Measurements from ENCODE around the gene OR14K1. TPM values are rescaled to one million over a fixed set of nuclear protein-coding genes. Genes with fewer than 3 reads are reported as not detected.
"Not testable (repeated sequence)": the region's sequence is repeated elsewhere in the genome, so short reads cannot be mapped to it uniquely, and the experiment has no call there.

OR14K1 gene
- total RNA-seq, 1 experiment from 2014 or later, result not detected

GRCh38 chr1:247749870-247750269 is 11.5 kb downstream of the OR14K1 start:
- ATAC-seq (no peak), DNase-seq (ENCODE audit: low read depth, low spot score) (no peak)
- Histone ChIP-seq H3K4me3 (replicated peaks in 1 of 2; ENCODE audit: low read depth in 1 of 2, low read length in 2 of 2) (no peak overlapping the region), H3K9me2 (ENCODE audit: insufficient read depth) (no peaks in the 10 kb centered on the region), H3K4me1 (ENCODE audit: control insufficient read depth in 1 of 2, insufficient read depth in 2 of 2, low read length in 2 of 2) (no peaks in the 10 kb centered on the region), H3K27me3 (ENCODE audit: insufficient read depth, low read length) (no peaks in the 10 kb centered on the region), H3K9ac (ENCODE audit: low read length) (no peak overlapping the region), H2AFZ (ENCODE audit: low read depth, low read length, poor library complexity, severe bottlenecking) (no peak overlapping the region), H3K27ac (ENCODE audit: low read depth, low read length) (no peak overlapping the region), H4K20me1 (ENCODE audit: insufficient read depth) (no peaks in the 10 kb centered on the region), H3K79me2 (ENCODE audit: insufficient read depth, low read length) (no peaks in the 10 kb centered on the region), H3K4me2 (ENCODE audit: low read length) (no peak overlapping the region), H3K36me3 (ENCODE audit: control insufficient read depth in 1 of 2, insufficient read depth in 2 of 2, low read length in 2 of 2) (no peaks in the 10 kb centered on the region), H3K9me3 (ENCODE audit: control insufficient read depth in 1 of 2, insufficient read depth in 1 of 2, low read depth in 1 of 2, low read length in 2 of 2) (peaks cover 0 to 14% of the 10 kb centered on the region in 2 experiments; a peak in 2 of 4 replicates)
- POLR2A ChIA-PET, result no interaction called here
- CTCF ChIA-PET, result no interaction called here
- intact Hi-C loops (cut with micrococcal nuclease), result no loop called here
- TF ChIP-seq FOSL1 (IDR thresholded peaks at IDR 0.05; ENCODE audit: low read depth), result no peak
- no peak for TF ChIP-seq EZH2phosphoT487 (IDR thresholded peaks at IDR 0.05; ENCODE audit: borderline replicate concordance)
- no peak for TF ChIP-seq POLR2AphosphoS5 (IDR thresholded peaks at IDR 0.05; ENCODE audit: low read depth, low read length)
- no peak for TF ChIP-seq CEBPB (IDR thresholded peaks at IDR 0.05; ENCODE audit: low read depth)
- no peak for TF ChIP-seq CTCF (IDR thresholded peaks at IDR 0.05 in 2 of 3, conservative IDR thresholded peaks at IDR 0.05 in 1 of 3; ENCODE audit: borderline replicate concordance in 1 of 3, insufficient read depth in 1 of 3, low read depth in 2 of 3, low read length in 2 of 3)
- TF ChIP-seq MAX (IDR thresholded peaks at IDR 0.05), result no peak
- BruUV-seq (replicated peaks), result no TSS peak
- RAD21 ChIA-PET (ENCODE audit: low non-redundant PET in 1 of 2, low total read pairs in 2 of 2, uncharacterized antibody in 2 of 2, unreplicated experiment in 2 of 2), result no interaction called here

GRCh38 chr1:247754311-247754710 is 15.9 kb downstream of the OR14K1 start:
- H3K9me2 ChIP-seq (ENCODE audit: insufficient read depth), result not testable (repeated sequence)

More at GRCh38 chr1:247754311-247754710, 15.9 kb downstream of the OR14K1 start:
- BruUV-seq (replicated peaks); H3K36me3 ChIP-seq (ENCODE audit: control insufficient read depth in 1 of 2, insufficient read depth in 2 of 2, low read length in 2 of 2); H3K27ac ChIP-seq (ENCODE audit: low read depth, low read length); CTCF ChIA-PET; H2AFZ ChIP-seq (ENCODE audit: low read depth, low read length, poor library complexity, severe bottlenecking); H3K4me3 ChIP-seq (replicated peaks in 1 of 2; ENCODE audit: low read depth in 1 of 2, low read length in 2 of 2); intact Hi-C loops (cut with micrococcal nuclease); H3K9me3 ChIP-seq (ENCODE audit: control insufficient read depth in 1 of 2, insufficient read depth in 1 of 2, low read depth in 1 of 2, low read length in 2 of 2); ATAC-seq; H3K79me2 ChIP-seq (ENCODE audit: insufficient read depth, low read length); DNase-seq (ENCODE audit: low read depth, low spot score); H3K4me2 ChIP-seq (ENCODE audit: low read length); H3K9ac ChIP-seq (ENCODE audit: low read length); H4K20me1 ChIP-seq (ENCODE audit: insufficient read depth); H3K4me1 ChIP-seq (ENCODE audit: control insufficient read depth in 1 of 2, insufficient read depth in 2 of 2, low read length in 2 of 2); H3K27me3 ChIP-seq (ENCODE audit: insufficient read depth, low read length); RAD21 ChIA-PET (ENCODE audit: low non-redundant PET in 1 of 2, low total read pairs in 2 of 2, uncharacterized antibody in 2 of 2, unreplicated experiment in 2 of 2); POLR2A ChIA-PET: not testable (repeated sequence)

Measured in HCT116 (cell line).